PFSK-1 (cell line): ENCODE results near the gene COIL.

Experiments used
- POLR2AphosphoS5 ChIP-seq: IDR thresholded peaks from 2 replicates; pipeline ENCODE4 v1.6.1; 2012; ENCODE audit warnings: low read depth, mild to moderate bottlenecking, control low read depth, low read length, moderate library complexity
- TAF1 ChIP-seq: IDR thresholded peaks from 2 replicates; pipeline ENCODE4 v1.6.1; 2012; ENCODE audit warnings: low read length, control low read depth, borderline replicate concordance; ENCODE audit not compliant: insufficient read depth
- TF ChIP-seq, protein P1 (sequence below), 2 experiments: IDR thresholded peaks; 2 replicates each; pipeline versions ENCODE4 v1.6.1 to v1.8.0; 2011 to 2012; ENCODE audit warnings: low read depth in 2 of 2, low read length in 2 of 2, control low read depth in 1 of 2, inconsistent platforms in 1 of 2, mild to moderate bottlenecking in 1 of 2, moderate library complexity in 1 of 2; ENCODE audit not compliant: insufficient read depth in 1 of 2

DNA sequence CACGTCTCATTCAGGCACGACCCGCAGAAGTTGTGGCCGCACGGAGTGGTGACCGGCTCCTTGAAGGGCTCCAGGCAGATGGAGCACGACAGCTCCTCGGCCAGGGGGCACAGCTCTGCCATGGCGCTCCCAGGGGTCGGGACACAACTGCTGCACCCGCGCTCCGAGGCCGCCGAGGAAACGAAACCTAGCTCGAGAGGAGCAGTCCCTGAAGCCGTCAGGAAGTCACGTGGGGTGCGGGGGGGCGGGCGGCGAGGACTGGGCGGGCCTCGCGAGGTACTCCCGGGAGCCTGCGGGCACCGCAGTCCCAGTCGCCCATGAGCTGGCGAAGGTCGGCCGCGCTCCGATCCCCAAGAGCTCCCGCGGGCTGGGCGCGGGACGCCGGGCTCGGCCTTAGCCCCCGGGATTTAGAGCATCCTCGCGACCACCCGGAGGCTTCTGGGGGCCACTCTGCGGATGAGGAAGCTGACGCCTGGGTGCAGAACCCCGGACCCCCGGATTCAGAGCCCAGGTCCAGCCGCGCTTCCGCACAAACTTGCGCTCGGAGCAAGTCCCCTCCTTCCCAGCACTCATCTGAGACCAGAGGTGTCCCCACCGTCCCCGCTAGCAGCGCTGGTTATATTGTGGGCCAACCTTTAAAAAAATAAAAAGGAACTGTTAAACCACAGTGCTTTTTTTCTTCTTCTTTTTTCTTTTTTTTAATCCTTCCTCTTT is 46.8 kb downstream of the COIL start, which contains the start of gene TRIM25:
- peak; percentile 73; the same call in 1 of the 2 replicates for TF ChIP-seq TAF1
- peak; percentile 98 for TF ChIP-seq POLR2AphosphoS5
- TF ChIP-seq, protein P1, sequence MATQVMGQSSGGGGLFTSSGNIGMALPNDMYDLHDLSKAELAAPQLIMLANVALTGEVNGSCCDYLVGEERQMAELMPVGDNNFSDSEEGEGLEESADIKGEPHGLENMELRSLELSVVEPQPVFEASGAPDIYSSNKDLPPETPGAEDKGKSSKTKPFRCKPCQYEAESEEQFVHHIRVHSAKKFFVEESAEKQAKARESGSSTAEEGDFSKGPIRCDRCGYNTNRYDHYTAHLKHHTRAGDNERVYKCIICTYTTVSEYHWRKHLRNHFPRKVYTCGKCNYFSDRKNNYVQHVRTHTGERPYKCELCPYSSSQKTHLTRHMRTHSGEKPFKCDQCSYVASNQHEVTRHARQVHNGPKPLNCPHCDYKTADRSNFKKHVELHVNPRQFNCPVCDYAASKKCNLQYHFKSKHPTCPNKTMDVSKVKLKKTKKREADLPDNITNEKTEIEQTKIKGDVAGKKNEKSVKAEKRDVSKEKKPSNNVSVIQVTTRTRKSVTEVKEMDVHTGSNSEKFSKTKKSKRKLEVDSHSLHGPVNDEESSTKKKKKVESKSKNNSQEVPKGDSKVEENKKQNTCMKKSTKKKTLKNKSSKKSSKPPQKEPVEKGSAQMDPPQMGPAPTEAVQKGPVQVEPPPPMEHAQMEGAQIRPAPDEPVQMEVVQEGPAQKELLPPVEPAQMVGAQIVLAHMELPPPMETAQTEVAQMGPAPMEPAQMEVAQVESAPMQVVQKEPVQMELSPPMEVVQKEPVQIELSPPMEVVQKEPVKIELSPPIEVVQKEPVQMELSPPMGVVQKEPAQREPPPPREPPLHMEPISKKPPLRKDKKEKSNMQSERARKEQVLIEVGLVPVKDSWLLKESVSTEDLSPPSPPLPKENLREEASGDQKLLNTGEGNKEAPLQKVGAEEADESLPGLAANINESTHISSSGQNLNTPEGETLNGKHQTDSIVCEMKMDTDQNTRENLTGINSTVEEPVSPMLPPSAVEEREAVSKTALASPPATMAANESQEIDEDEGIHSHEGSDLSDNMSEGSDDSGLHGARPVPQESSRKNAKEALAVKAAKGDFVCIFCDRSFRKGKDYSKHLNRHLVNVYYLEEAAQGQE (IDR thresholded peaks at IDR 0.05; ENCODE audit: insufficient read depth in 1 of 2, low read depth in 2 of 2, low read length in 2 of 2), result no peak
